Suprapubic skin (tissue), 4 donors: ENCODE measurements around the gene TUBB4B. TPM values are rescaled to one million over a fixed set of nuclear protein-coding genes. Genes with fewer than 3 reads are reported as not detected.

Experiments used
- DNase-seq, 2 donors: peaks; one replicate each; pipeline ENCODE4 v3.0.0-alpha.2; 2019; ENCODE audit warnings: low spot score in 2 of 2
- H3K27ac ChIP-seq: fragments of 200-600 bp; sonication (generic); one replicate; pipeline ENCODE4 v1.5.1; 2019
- H3K27me3 ChIP-seq: fragments of 200-600 bp; sonication (generic); one replicate; pipeline ENCODE4 v1.5.1; 2019
- H3K36me3 ChIP-seq: fragments of 200-600 bp; sonication (generic); one replicate; pipeline ENCODE4 v1.5.1; 2019
- H3K4me1 ChIP-seq: fragments of 200-600 bp; sonication (generic); one replicate; pipeline ENCODE4 v1.5.1; 2019
- H3K4me3 ChIP-seq: fragments of 200-600 bp; sonication (generic); one replicate; pipeline ENCODE4 v1.5.1; 2019; ENCODE audit warnings: mild to moderate bottlenecking
- H3K9me3 ChIP-seq: fragments of 200-600 bp; sonication (generic); one replicate; pipeline ENCODE4 v1.5.1; 2019
- EP300 ChIP-seq: sonication (generic); formaldehyde crosslinking; IDR thresholded peaks from one replicate; pipeline ENCODE4 v1.6.1; 2017; ENCODE audit warnings: antibody characterized with exemption
- POLR2A ChIP-seq, 2 donors: fragments of 450-650 bp; IDR thresholded peaks; one replicate each; pipeline ENCODE4 v1.6.1; 2017; ENCODE audit warnings: antibody characterized with exemption in 2 of 2, mild to moderate bottlenecking in 2 of 2, moderate library complexity in 2 of 2
- POLR2AphosphoS5 ChIP-seq, 3 donors: sonication (generic); formaldehyde crosslinking; IDR thresholded peaks; one replicate each; pipeline ENCODE4 v1.6.1; 2017; ENCODE audit warnings: antibody characterized with exemption in 3 of 3
- WGBS: methylation state at CpG from one replicate; pipeline ENCODE4 v1.1.5; 2018; 5-methylcytosine and 5-hydroxymethylcytosine counted together
- total RNA-seq, 4 donors: library from RNA; depleted of rRNA; stranded (reverse); fragments of >200 nt; gene quantifications; one replicate each; pipeline ENCODE4 v1.1.0, GENCODE V29; 2016
- TF ChIP-seq, protein P1 (sequence below), 2 donors: fragments of 200-600 bp in 1 of 2; fragments of 450-650 bp in 1 of 2; sonication (generic) in 1 of 2; IDR thresholded peaks; one replicate each; pipeline ENCODE4 v1.5.1; 2016 to 2019; ENCODE audit warnings: antibody characterized with exemption in 2 of 2, mild to moderate bottlenecking in 1 of 2, moderate library complexity in 1 of 2

The TUBB4B gene
- total RNA-seq, 4 donors from 2014 or later = 225 to 708 (median 639) TPM

- H3K4me1 ChIP-seq = peaks cover 48% of the 10 kb centered on the region
- 41% methylated on average over 17 of the region's 17 CpGs for WGBS
- H3K9me3 ChIP-seq = no peaks in the 10 kb centered on the region
- peaks cover 54% of the 10 kb centered on the region for H3K36me3 ChIP-seq
- H3K4me3 ChIP-seq = no peak overlapping the region
- H3K27ac ChIP-seq = peak overlapping the region; percentile 66
- DNase-seq = peak in 1 of 2 donors; percentile 62
- no peaks in the 10 kb centered on the region for H3K27me3 ChIP-seq
- TF ChIP-seq POLR2AphosphoS5 (IDR thresholded peaks at IDR 0.05) = no peak
- TF ChIP-seq EP300 = no peak
- TF ChIP-seq, protein P1, sequence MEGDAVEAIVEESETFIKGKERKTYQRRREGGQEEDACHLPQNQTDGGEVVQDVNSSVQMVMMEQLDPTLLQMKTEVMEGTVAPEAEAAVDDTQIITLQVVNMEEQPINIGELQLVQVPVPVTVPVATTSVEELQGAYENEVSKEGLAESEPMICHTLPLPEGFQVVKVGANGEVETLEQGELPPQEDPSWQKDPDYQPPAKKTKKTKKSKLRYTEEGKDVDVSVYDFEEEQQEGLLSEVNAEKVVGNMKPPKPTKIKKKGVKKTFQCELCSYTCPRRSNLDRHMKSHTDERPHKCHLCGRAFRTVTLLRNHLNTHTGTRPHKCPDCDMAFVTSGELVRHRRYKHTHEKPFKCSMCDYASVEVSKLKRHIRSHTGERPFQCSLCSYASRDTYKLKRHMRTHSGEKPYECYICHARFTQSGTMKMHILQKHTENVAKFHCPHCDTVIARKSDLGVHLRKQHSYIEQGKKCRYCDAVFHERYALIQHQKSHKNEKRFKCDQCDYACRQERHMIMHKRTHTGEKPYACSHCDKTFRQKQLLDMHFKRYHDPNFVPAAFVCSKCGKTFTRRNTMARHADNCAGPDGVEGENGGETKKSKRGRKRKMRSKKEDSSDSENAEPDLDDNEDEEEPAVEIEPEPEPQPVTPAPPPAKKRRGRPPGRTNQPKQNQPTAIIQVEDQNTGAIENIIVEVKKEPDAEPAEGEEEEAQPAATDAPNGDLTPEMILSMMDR (IDR thresholded peaks at IDR 0.05) = no peak
- TF ChIP-seq POLR2A (IDR thresholded peaks at IDR 0.05) = no peak
Observed at GRCh38 chr9:137269231-137269772, 28.2 kb downstream of the TUBB4B start.

- peak overlapping the region; percentile 15 for H3K27ac ChIP-seq
- peaks cover 43% of the 10 kb centered on the region for H3K36me3 ChIP-seq
- no peak overlapping the region for H3K4me3 ChIP-seq
- H3K9me3 ChIP-seq = no peaks in the 10 kb centered on the region
- no peak for DNase-seq
- WGBS = 68% methylated on average over 20 of the region's 32 CpGs
- TF ChIP-seq POLR2AphosphoS5 (IDR thresholded peaks at IDR 0.05) (no peak), POLR2A (IDR thresholded peaks at IDR 0.05) (no peak), EP300 (no peak)
- TF ChIP-seq, protein P1 (IDR thresholded peaks at IDR 0.05) = no peak
- H3K27me3 ChIP-seq = no peaks in the 10 kb centered on the region
- peaks cover 66% of the 10 kb centered on the region for H3K4me1 ChIP-seq
Observed at GRCh38 chr9:137270929-137271695, 30.0 kb downstream of the TUBB4B start.

DNA sequence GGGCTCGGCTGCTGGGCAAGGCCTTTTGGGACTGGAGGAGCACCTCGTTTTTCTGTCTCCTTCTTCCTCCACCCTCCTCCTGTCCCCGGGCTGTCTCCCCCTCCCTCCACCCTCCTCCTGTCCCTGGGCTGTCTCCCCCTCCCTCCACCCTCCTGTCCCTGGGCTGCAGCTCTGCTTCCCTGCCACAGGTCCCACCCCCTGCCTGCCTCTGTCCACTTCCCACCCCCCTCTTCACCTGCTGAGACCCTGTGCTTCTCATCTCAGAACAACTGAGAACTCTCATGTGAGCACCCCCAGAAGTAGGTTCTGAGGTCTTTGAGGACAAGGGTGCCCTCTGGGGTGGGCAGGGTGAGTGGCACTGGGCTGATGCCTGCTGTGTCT, 30.6 kb downstream of the TUBB4B start:
- 28% methylated on average over 3 of the region's 3 CpGs for WGBS
- Histone ChIP-seq H3K27ac (peak overlapping the region; percentile 15), H3K9me3 (no peaks in the 10 kb centered on the region), H3K36me3 (peaks cover 37% of the 10 kb centered on the region), H3K27me3 (no peaks in the 10 kb centered on the region), H3K4me1 (peaks cover 72% of the 10 kb centered on the region), H3K4me3 (no peak overlapping the region)
- TF ChIP-seq POLR2A (IDR thresholded peaks at IDR 0.05) (no peak), EP300 (no peak), POLR2AphosphoS5 (IDR thresholded peaks at IDR 0.05) (no peak)
- TF ChIP-seq, protein P1 (IDR thresholded peaks at IDR 0.05) = no peak
- DNase-seq = no peak

GRCh38 chr9:137272241-137273094, 31.4 kb downstream of the TUBB4B start:
- peaks cover 80% of the 10 kb centered on the region for H3K4me1 ChIP-seq

More at GRCh38 chr9:137272241-137273094, 31.4 kb downstream of the TUBB4B start:
- TF ChIP-seq POLR2A (IDR thresholded peaks at IDR 0.05) (no peak), EP300 (no peak), POLR2AphosphoS5 (IDR thresholded peaks at IDR 0.05) (no peak)
- TF ChIP-seq, protein P1 (IDR thresholded peaks at IDR 0.05) = no peak
- WGBS = 90% methylated on average over 28 of the region's 39 CpGs
- Histone ChIP-seq H3K27ac (peak overlapping the region; percentile 15), H3K9me3 (no peaks in the 10 kb centered on the region), H3K27me3 (peaks cover 2% of the 10 kb centered on the region), H3K36me3 (peaks cover 29% of the 10 kb centered on the region), H3K4me3 (no peak overlapping the region)
- DNase-seq = peak in 1 of 2 donors; percentile 60
